H9 (cell line): ENCODE measurements around the gene CA9. TPM values are rescaled to one million over a fixed set of nuclear protein-coding genes. Genes with fewer than 3 reads are reported as not detected.

Experiments used
- DNase-seq: peaks from one replicate; pipeline ENCODE4 v3.0.0-alpha.2; 2017
- H2AFZ ChIP-seq: one replicate; pipeline ENCODE4 v1.6.1; 2013; ENCODE audit warnings: mild to moderate bottlenecking, low read length, control low read depth, moderate library complexity
- H2AK5ac ChIP-seq: 2 replicates; pipeline ENCODE4 v1.6.1; 2013; ENCODE audit warnings: low read length, control low read depth, mixed read lengths; ENCODE audit not compliant: insufficient read length
- H2BK120ac ChIP-seq: one replicate; pipeline ENCODE4 v1.6.1; 2013; ENCODE audit warnings: low read depth, mild to moderate bottlenecking, low read length, control low read depth, inconsistent platforms; ENCODE audit not compliant: poor library complexity, severe bottlenecking
- H2BK12ac ChIP-seq: 2 replicates; pipeline ENCODE4 v1.6.1; 2013; ENCODE audit warnings: low read length, control low read depth, mixed read lengths, low read depth; ENCODE audit not compliant: insufficient read length
- H2BK15ac ChIP-seq: 2 replicates; pipeline ENCODE4 v1.6.1; 2013; ENCODE audit warnings: low read depth, low read length, control low read depth
- H2BK20ac ChIP-seq: one replicate; pipeline ENCODE4 v1.6.1; 2013; ENCODE audit warnings: low read depth, mild to moderate bottlenecking, low read length, control low read depth, inconsistent platforms; ENCODE audit not compliant: poor library complexity, severe bottlenecking
- H2BK5ac ChIP-seq: 2 replicates; pipeline ENCODE4 v1.6.1; 2013; ENCODE audit warnings: low read length, control low read depth, mixed read lengths; ENCODE audit not compliant: insufficient read length
- H3K14ac ChIP-seq: 2 replicates; pipeline ENCODE4 v1.6.1; 2013; ENCODE audit warnings: low read length, control low read depth; ENCODE audit not compliant: insufficient read depth
- H3K18ac ChIP-seq: 2 replicates; pipeline ENCODE4 v1.6.1; 2013; ENCODE audit warnings: low read depth, mild to moderate bottlenecking, mixed read lengths, low read length, control low read depth; ENCODE audit not compliant: insufficient read length
- H3K23ac ChIP-seq: 2 replicates; pipeline ENCODE4 v1.6.1; 2013; ENCODE audit warnings: low read length, control low read depth, mixed read lengths, low read depth; ENCODE audit not compliant: insufficient read length
- H3K23me2 ChIP-seq: 2 replicates; pipeline ENCODE4 v1.6.1; 2013; ENCODE audit warnings: low read depth, mild to moderate bottlenecking, mixed read lengths, low read length, control low read depth; ENCODE audit not compliant: insufficient read length, poor library complexity, severe bottlenecking
- H3K27ac ChIP-seq: 2 replicates; pipeline ENCODE4 v1.5.1; 2013; ENCODE audit warnings: low read length, control low read depth, mixed read lengths, low read depth; ENCODE audit not compliant: insufficient read length
- H3K27me3 ChIP-seq: 2 replicates; pipeline ENCODE4 v1.6.1; 2013; ENCODE audit warnings: low read length, control low read depth, inconsistent platforms; ENCODE audit not compliant: insufficient read depth
- H3K4ac ChIP-seq: 2 replicates; pipeline ENCODE4 v1.6.1; 2013; ENCODE audit warnings: low read depth, mild to moderate bottlenecking, control low read depth, inconsistent platforms, low read length, moderate library complexity
- H3K4me1 ChIP-seq: 2 replicates; pipeline ENCODE4 v1.6.1; 2013; ENCODE audit warnings: low read length, control low read depth, inconsistent platforms; ENCODE audit not compliant: insufficient read depth
- H3K4me2 ChIP-seq: 2 replicates; pipeline ENCODE4 v1.6.1; 2013; ENCODE audit warnings: low read length, control low read depth, mixed read lengths; ENCODE audit not compliant: insufficient read length, insufficient read depth
- H3K56ac ChIP-seq: 2 replicates; pipeline ENCODE4 v1.6.1; 2013; ENCODE audit warnings: low read depth, mild to moderate bottlenecking, mixed read lengths, low read length, control low read depth; ENCODE audit not compliant: insufficient read length
- H3K79me1 ChIP-seq: 2 replicates; pipeline ENCODE4 v1.6.1; 2013; ENCODE audit warnings: low read depth, mild to moderate bottlenecking, moderate library complexity, low read length, control low read depth, inconsistent platforms; ENCODE audit not compliant: insufficient read depth, poor library complexity, severe bottlenecking
- H3K79me2 ChIP-seq: 2 replicates; pipeline ENCODE4 v1.6.1; 2013; ENCODE audit warnings: low read length, control low read depth, inconsistent platforms; ENCODE audit not compliant: insufficient read depth
- H3K9ac ChIP-seq: 2 replicates; pipeline ENCODE4 v1.6.1; 2013; ENCODE audit warnings: low read length, control low read depth, mixed read lengths; ENCODE audit not compliant: insufficient read length; ENCODE audit errors: extremely low read depth
- H3K9me3 ChIP-seq: one replicate; pipeline ENCODE4 v1.6.1; 2013; ENCODE audit warnings: low read depth, low read length, inconsistent platforms; ENCODE audit not compliant: control insufficient read depth
- H3T11ph ChIP-seq: one replicate; pipeline ENCODE4 v1.6.1; 2013; ENCODE audit warnings: mild to moderate bottlenecking, low read length, control low read depth, inconsistent platforms
- H4K20me1 ChIP-seq: one replicate; pipeline ENCODE4 v1.6.1; 2013; ENCODE audit not compliant: control insufficient read depth, insufficient read length, insufficient read depth
- H4K5ac ChIP-seq: 2 replicates; pipeline ENCODE4 v1.6.1; 2013; ENCODE audit warnings: low read depth, mild to moderate bottlenecking, mixed read lengths, low read length, control low read depth; ENCODE audit not compliant: insufficient read length
- H4K8ac ChIP-seq: replicated peaks from 2 replicates; pipeline ENCODE4 v1.6.1; 2013; ENCODE audit warnings: low read length, control low read depth, mixed read lengths, low read depth; ENCODE audit not compliant: insufficient read length
- H4K91ac ChIP-seq: 2 replicates; pipeline ENCODE4 v1.6.1; 2013; ENCODE audit warnings: low read depth, mild to moderate bottlenecking, moderate library complexity, mixed read lengths, low read length, control low read depth; ENCODE audit not compliant: insufficient read length
- H3K27ac Mint-ChIP-seq, 3 experiments: 2 replicates in 2 of 3; 3 replicates in 1 of 3; pipeline ENCODE4 v1.8.0; 2020 to 2021; ENCODE audit warnings: mixed read lengths in 3 of 3, mild to moderate bottlenecking in 1 of 3, moderate library complexity in 1 of 3
- H3K27me3 Mint-ChIP-seq: 2 replicates; pipeline ENCODE4 v1.8.0; 2021; ENCODE audit warnings: low read depth, mild to moderate bottlenecking, moderate library complexity, mixed read lengths
- H3K36me3 Mint-ChIP-seq, 3 experiments: 2 replicates in 2 of 3; 3 replicates in 1 of 3; pipeline ENCODE4 v1.8.0; 2020 to 2021; ENCODE audit warnings: low read depth in 3 of 3, mixed read lengths in 3 of 3; ENCODE audit not compliant: insufficient read depth in 1 of 3
- H3K4me1 Mint-ChIP-seq, 2 experiments: 2 replicates each; pipeline ENCODE4 v1.8.0; 2020; ENCODE audit warnings: mixed read lengths in 2 of 2
- H3K4me3 Mint-ChIP-seq, 2 experiments: 2 replicates in 1 of 2; 3 replicates in 1 of 2; pipeline ENCODE4 v1.8.0; 2020 to 2021; ENCODE audit warnings: mild to moderate bottlenecking in 2 of 2, mixed read lengths in 2 of 2, moderate library complexity in 1 of 2
- H3K9me3 Mint-ChIP-seq, 2 experiments: 2 replicates in 1 of 2; 3 replicates in 1 of 2; pipeline ENCODE4 v1.8.0; 2020; ENCODE audit warnings: mild to moderate bottlenecking in 2 of 2, mixed read lengths in 2 of 2, moderate library complexity in 1 of 2
- CTCF ChIP-seq: fragments of 200-600 bp; sonication (generic); conservative IDR thresholded peaks from 3 replicates; pipeline ENCODE4 v1.8.0; 2021; ENCODE audit warnings: antibody characterized with exemption, mild to moderate bottlenecking
- total RNA-seq: library from RNA; stranded (reverse); gene quantifications from 2 replicates; pipeline ENCODE4 v1.2.1, GENCODE V29; 2021

CA9 gene
- total RNA-seq, 1 experiment from 2014 or later: 0.94 TPM

GRCh38 chr9:35700942-35701341 lies 27.2 kb downstream of the CA9 start:
- no peak overlapping the region for H3K18ac ChIP-seq
- Mint-ChIP-seq H3K9me3 (no peaks in the 10 kb centered on the region), H3K27ac (no peak overlapping the region), H3K36me3 (peaks cover 2 to 30% (median 22%) of the 10 kb centered on the region in 3 experiments), H3K4me1 (no peaks in the 10 kb centered on the region; a peak in 1 of 4 replicates), H3K4me3 (no peak overlapping the region), H3K27me3 (no peaks in the 10 kb centered on the region)
- no peak overlapping the region for H4K8ac ChIP-seq
- H2BK15ac ChIP-seq: no peak overlapping the region
- no peaks in the 10 kb centered on the region for H3K27me3 ChIP-seq
- H3K27ac ChIP-seq: no peak overlapping the region
- no peak overlapping the region for H2AFZ ChIP-seq
- H2BK20ac ChIP-seq: no peak overlapping the region
- H2BK5ac ChIP-seq: no peak overlapping the region
- no peak overlapping the region for H4K5ac ChIP-seq
- H3K4me1 ChIP-seq: no peaks in the 10 kb centered on the region
- DNase-seq: no peak
- no peak overlapping the region for H3T11ph ChIP-seq
- H2BK120ac ChIP-seq: no peak overlapping the region
- no peak overlapping the region for H3K56ac ChIP-seq
- no peak overlapping the region for H3K9ac ChIP-seq
- no peak for TF ChIP-seq CTCF
- H3K79me2 ChIP-seq: no peaks in the 10 kb centered on the region
- no peaks in the 10 kb centered on the region for H3K23me2 ChIP-seq
- H2AK5ac ChIP-seq: no peak overlapping the region
- H4K91ac ChIP-seq: no peak overlapping the region
- no peaks in the 10 kb centered on the region for H4K20me1 ChIP-seq
- no peak overlapping the region for H3K4me2 ChIP-seq
- H3K9me3 ChIP-seq: no peaks in the 10 kb centered on the region
- no peak overlapping the region for H3K4ac ChIP-seq
- H2BK12ac ChIP-seq: no peak overlapping the region
- no peak overlapping the region for H3K14ac ChIP-seq
- no peaks in the 10 kb centered on the region for H3K79me1 ChIP-seq
- no peak overlapping the region for H3K23ac ChIP-seq
